A549 treated with Hydrocortisone at 1 μM for 4 hours (cell line): ENCODE data around the gene HRAS. TPM values are rescaled to one million over a fixed set of nuclear protein-coding genes. Genes with fewer than 3 reads are reported as not detected.

Experiments
- total RNA-seq: library from RNA; stranded (reverse); fragments of 200-300 nt; extraction: Qiagen RNA extraction; gene quantifications from 5 replicates; pipeline ENCODE4 v1.2.3, GENCODE V29; 2022

Gene HRAS
- total RNA-seq = 107 to 177 TPM (median 154 TPM) in 5 replicates

DNA sequence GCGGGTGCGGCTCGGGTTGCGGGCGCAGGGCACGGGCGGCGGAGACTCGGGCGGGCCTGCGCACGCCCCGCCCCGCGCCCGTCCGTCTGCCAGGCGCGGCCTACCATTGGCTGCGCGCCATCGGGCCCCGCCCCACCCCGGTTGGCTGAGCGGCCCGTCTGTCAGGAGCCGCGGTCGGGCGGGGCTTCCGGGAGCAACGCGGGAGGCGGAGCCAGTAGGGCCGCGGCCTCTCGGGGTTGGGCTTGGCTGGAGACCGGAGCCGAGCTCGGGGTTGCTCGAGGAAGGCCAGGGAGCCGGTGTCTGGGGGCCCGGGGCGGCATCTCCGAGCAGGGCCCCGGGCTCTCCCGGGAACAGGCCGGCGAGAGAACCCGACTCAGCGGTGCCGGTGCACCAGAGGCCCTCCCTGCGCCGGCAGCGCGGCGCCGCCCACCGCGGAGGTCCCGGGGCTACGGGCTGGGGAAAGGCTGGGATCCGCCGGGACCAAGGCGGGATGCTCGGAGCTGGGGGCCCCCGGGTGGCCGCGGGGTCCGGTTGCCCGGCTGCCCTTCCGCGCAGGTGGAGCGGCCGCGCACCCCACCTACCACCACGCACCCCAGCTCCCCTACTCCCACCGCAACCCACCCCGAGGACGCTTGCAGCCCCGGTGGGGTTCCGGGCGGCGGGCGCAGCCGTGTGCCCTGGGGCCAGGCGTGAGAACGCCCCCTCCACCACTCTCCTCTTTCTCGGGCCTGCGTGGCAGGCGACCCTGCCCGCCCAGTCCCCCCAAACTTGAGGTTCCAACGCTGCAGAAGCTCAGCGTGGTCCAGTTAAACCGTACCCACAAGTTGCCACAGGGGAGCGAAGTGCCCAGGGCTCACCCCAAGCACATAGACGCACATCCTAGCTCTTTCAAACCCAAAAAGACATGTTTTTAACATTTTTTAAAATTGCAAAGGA, at the start of gene HRAS:
Gene HRAS (minus strand): TSS at position 58 of the 936 bp plus-strand sequence.

GRCh38 chr11:575996-576768, 40.8 kb upstream of the HRAS start, which contains the start of gene PHRF1:
Gene PHRF1, plus strand, starts transcription at chr11:576470. Its CDS starts 5,043 bp downstream, at chr11:581513.

GRCh38 chr11:560305-561147, 25.1 kb upstream of the HRAS start, which contains the start of the genes LMNTD2 and RASSF7:
Gene LMNTD2, minus strand, starts transcription at chr11:560738. Its CDS starts 22 bp downstream, at chr11:560716.
Gene RASSF7, plus strand, starts transcription at chr11:560970. Its CDS starts 799 bp downstream, at chr11:561769.

DNA sequence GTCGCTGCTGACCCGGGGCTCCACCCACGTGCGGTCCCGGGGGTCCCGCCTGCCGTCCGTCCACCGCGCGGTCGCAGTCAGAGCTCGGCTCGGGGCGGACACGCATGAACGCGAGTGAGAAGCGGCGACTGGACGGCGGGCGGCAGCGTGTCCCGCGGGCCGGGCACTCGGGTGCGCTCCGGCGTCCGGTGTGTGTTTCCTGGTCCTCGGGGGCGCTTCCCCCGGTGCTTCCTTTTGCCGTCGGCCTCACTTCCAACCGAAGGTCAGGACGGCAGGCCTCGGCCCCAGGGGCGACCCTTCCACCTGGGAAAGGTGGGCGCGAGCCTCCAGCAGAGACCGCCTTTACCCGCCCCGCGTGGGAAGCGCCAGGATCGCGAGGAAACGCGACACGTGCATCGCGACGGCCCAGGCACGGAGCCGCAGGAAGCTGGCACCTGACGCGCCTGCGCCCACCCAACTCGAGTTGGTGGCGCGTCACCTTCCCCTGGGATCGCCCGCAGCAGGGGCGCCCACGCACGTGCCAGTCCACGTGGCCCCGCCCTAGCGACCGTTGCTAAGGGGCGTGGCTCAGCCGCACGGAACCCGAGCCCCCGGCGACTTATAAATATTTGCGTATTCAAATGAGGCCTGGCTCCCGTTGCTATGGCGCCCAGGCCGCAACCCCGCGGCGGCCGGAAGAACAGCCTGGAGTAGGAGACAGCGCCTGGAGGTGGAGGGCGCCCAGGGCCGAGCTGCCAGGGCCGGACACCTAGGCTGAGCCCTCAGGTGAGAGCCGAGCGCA, 1.7 kb upstream of the HRAS start, which contains the start of gene LRRC56:
Gene LRRC56 (plus strand): TSS at position 687 of the 781 bp plus-strand sequence. CDS start 3,158 bp downstream, outside the sequence.

GRCh38 chr11:506995-507726, 28.2 kb downstream of the HRAS start, which contains the start of gene RNH1:
Gene RNH1, minus strand, starts transcription at chr11:507242. Its CDS starts 5,080 bp downstream, at chr11:502162.

Other genes starting within 250 kb of the HRAS start
- gene PGGHG, start 246.4 kb downstream of the HRAS start, total RNA-seq = 7.9 to 11.7 TPM (median 9.8 TPM) in 5 replicates
- not detected in 5 replicates for gene IFITM5, start 236.1 kb downstream of the HRAS start, total RNA-seq
- gene IFITM2, start 227.8 kb downstream of the HRAS start, total RNA-seq = 47.3 to 65.1 TPM (median 64.3 TPM) in 5 replicates
- gene IFITM1, start 221.5 kb downstream of the HRAS start, total RNA-seq = 0.23 to 0.38 TPM (median 0.36 TPM) in 5 replicates
- 18.9 to 33.8 TPM (median 32.9 TPM) in 5 replicates for gene IFITM3, start 214.7 kb downstream of the HRAS start, total RNA-seq
- gene B4GALNT4, start 166.1 kb downstream of the HRAS start, total RNA-seq = 11.1 to 17.5 TPM (median 15.4 TPM) in 5 replicates
- gene PKP3, start 141.4 kb downstream of the HRAS start, total RNA-seq = 29.7 to 39.3 TPM (median 38.3 TPM) in 5 replicates
- 49.9 to 91.7 TPM (median 86.6 TPM) in 5 replicates for gene SIGIRR, start 120.6 kb downstream of the HRAS start, total RNA-seq
- gene ANO9, start 93.6 kb downstream of the HRAS start, total RNA-seq = 0.75 to 1.4 TPM (median 0.89 TPM) in 5 replicates
- 37.1 to 44.4 TPM (median 42.1 TPM) in 5 replicates for gene PTDSS2, start 85.3 kb downstream of the HRAS start, total RNA-seq
- gene RNH1, start 28.3 kb downstream of the HRAS start, total RNA-seq = 143 to 179 TPM (median 169 TPM) in 5 replicates
- 0.71 to 0.86 TPM (median 0.81 TPM) in 5 replicates for gene LRRC56, start 2.0 kb upstream of the HRAS start, total RNA-seq
- 1.9 to 2.8 TPM (median 2.7 TPM) in 5 replicates for gene LMNTD2, start 25.2 kb upstream of the HRAS start, total RNA-seq
- 50.5 to 64.1 TPM (median 51.3 TPM) in 5 replicates for gene RASSF7, start 25.4 kb upstream of the HRAS start, total RNA-seq
- 34.9 to 36.8 TPM (median 35.7 TPM) in 5 replicates for gene PHRF1, start 40.9 kb upstream of the HRAS start, total RNA-seq
- gene IRF7, start 80.4 kb upstream of the HRAS start, total RNA-seq = 6.2 to 7.7 TPM (median 6.8 TPM) in 5 replicates
- 0.03 to 0.13 TPM (median 0.03 TPM) in 3 of 5 replicates, not detected in the others for gene CDHR5, start 89.4 kb upstream of the HRAS start, total RNA-seq
- not detected in 5 replicates for gene SCT, start 91.6 kb upstream of the HRAS start, total RNA-seq
- 0.10 to 0.31 TPM (median 0.22 TPM) in 5 replicates for gene DRD4, start 101.7 kb upstream of the HRAS start, total RNA-seq
- gene DEAF1, start 159.6 kb upstream of the HRAS start, total RNA-seq = 29.4 to 37.4 TPM (median 34.6 TPM) in 5 replicates
- gene TMEM80, start 160.2 kb upstream of the HRAS start, total RNA-seq = 8.8 to 11.2 TPM (median 11.0 TPM) in 5 replicates
- 86.6 to 123 TPM (median 114 TPM) in 5 replicates for gene EPS8L2, start 170.7 kb upstream of the HRAS start, total RNA-seq
- 392 to 415 TPM (median 399 TPM) in 5 replicates for gene TALDO1, start 211.9 kb upstream of the HRAS start, total RNA-seq
- 37.2 to 46.9 TPM (median 43.5 TPM) in 5 replicates for gene GATD1, start 241.9 kb upstream of the HRAS start, total RNA-seq